NCI-H524 treated with DMSO at 0.1 percent for 48 hours (cell line): Measurements from ENCODE around the gene DDX31.
A peak's percentile ranks its signal among the peaks of the same experiment; 100 is the strongest.
"Not testable (repeated sequence)": the region's sequence is repeated elsewhere in the genome, so short reads cannot be mapped to it uniquely, and the experiment has no call there.

Experiments
- DNase-seq: peaks from one replicate; lab custom pipeline; 2025; lab: John Stamatoyannopoulos, UW

DDX31 gene

GRCh38 chr9:132577119-132577518 is 92.7 kb downstream of the DDX31 start:
- DNase-seq: no peak

GRCh38 chr9:132575811-132576210 is 94.0 kb downstream of the DDX31 start:
- DNase-seq: no peak

GRCh38 chr9:132575005-132575609 is 94.7 kb downstream of the DDX31 start:
- DNase-seq: no peak

- no peak for DNase-seq
Measured at GRCh38 chr9:132572921-132573320, 96.9 kb downstream of the DDX31 start.

- no peak for DNase-seq
Measured at GRCh38 chr9:132571806-132572600, 97.8 kb downstream of the DDX31 start.

GRCh38 chr9:132568787-132569186 is 101.0 kb downstream of the DDX31 start:
- DNase-seq: not testable (repeated sequence)

GRCh38 chr9:132564526-132564925 is 105.3 kb downstream of the DDX31 start:
- DNase-seq: no peak

- no peak for DNase-seq
Measured at GRCh38 chr9:132562306-132562573, 107.5 kb downstream of the DDX31 start.

- DNase-seq: peak; percentile 90
Measured at GRCh38 chr9:132560616-132561202, 109.1 kb downstream of the DDX31 start.

- no peak for DNase-seq
Measured at GRCh38 chr9:132559711-132560110, 110.1 kb downstream of the DDX31 start.

- no peak for DNase-seq
Measured at GRCh38 chr9:132557159-132557558, 112.6 kb downstream of the DDX31 start.

GRCh38 chr9:132556714-132557113 is 113.1 kb downstream of the DDX31 start:
- no peak for DNase-seq

GRCh38 chr9:132556235-132556634 is 113.5 kb downstream of the DDX31 start:
- DNase-seq: no peak

GRCh38 chr9:132555528-132555927 is 114.3 kb downstream of the DDX31 start:
- DNase-seq: no peak

GRCh38 chr9:132554755-132555154 is 115.0 kb downstream of the DDX31 start:
- no peak for DNase-seq

GRCh38 chr9:132552041-132552440 is 117.7 kb downstream of the DDX31 start:
- DNase-seq: no peak

GRCh38 chr9:132551556-132551955 is 118.2 kb downstream of the DDX31 start:
- no peak for DNase-seq

GRCh38 chr9:132548751-132549640 is 120.8 kb downstream of the DDX31 start:
- DNase-seq: no peak

- DNase-seq: no peak
Measured at GRCh38 chr9:132547976-132548730, 121.6 kb downstream of the DDX31 start.

- no peak for DNase-seq
Measured at GRCh38 chr9:132547436-132547835, 122.3 kb downstream of the DDX31 start.

- no peak for DNase-seq
Measured at GRCh38 chr9:132547052-132547431, 122.7 kb downstream of the DDX31 start.
